HG02885 (cell line): Measurements from ENCODE around the gene NRCAM.
A peak's percentile ranks its signal among the peaks of the same experiment; 100 is the strongest.

Experiments used
- ATAC-seq: cut with Tn5 transposase; IDR thresholded peaks from one replicate; pipeline ENCODE4 v1.9.1; 2021; ENCODE audit warnings: mild to moderate bottlenecking; ENCODE audit not compliant: unreplicated experiment, poor library complexity

Gene NRCAM

DNA sequence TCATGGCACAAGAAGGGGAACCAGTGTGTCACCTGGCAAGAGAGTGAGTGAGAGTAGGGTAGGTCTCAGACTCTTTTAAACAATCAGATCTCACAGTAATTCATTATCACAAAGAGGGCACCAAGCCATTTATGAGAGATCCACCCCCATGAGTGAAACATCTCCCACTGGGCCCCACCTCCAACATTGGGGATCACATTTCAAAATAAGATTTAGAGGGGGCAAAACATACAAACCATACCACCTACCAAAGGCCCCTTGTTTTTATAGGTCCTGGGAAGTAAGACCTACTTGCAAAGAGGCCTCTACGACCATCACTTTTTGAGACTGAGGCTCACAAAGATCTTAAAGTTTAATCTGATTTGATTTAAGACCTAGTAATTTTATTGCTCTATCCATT is 134.9 kb downstream of the NRCAM start:
- no peak for ATAC-seq

DNA sequence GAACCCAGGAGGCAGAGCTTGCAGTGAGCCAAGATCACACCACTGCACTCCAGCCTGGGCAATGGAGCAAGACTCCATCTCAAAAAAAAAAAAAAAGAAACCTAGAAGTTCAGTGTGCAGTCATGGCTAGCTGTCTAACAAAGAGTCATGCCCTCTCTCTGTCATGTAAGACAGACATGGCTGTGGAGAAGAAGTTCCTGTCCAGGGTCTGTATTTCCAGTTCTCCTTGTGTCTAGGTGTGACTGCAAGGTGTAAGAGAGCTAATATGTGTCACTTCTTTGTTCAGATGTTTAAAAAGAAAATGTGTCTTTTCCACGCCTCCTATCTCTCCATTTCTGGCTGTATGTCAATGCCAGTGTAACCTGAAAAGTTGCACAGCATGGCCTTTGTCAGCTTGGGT is 139.5 kb downstream of the NRCAM start:
- ATAC-seq = no peak

DNA sequence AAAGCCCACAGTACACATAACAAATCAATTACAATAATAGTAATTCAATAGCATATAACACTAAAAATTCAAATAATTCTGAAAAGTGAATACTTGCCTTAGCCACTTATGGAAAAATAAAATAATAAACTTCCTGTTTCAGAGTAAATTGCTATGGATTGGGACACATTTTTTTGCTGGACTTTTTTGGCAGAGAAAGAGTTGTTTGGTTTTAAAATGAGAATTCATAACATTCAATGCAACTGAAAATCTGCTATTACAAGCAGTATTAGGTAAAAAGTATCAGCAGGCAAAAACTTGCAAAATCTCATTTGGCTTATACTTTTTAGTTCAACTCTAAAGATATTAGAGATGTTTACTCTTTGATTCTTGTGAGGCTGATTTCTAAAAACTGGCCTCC is 141.7 kb downstream of the NRCAM start:
- no peak for ATAC-seq

GRCh38 chr7:108314049-108314448 is 142.2 kb downstream of the NRCAM start:
- ATAC-seq = no peak

DNA sequence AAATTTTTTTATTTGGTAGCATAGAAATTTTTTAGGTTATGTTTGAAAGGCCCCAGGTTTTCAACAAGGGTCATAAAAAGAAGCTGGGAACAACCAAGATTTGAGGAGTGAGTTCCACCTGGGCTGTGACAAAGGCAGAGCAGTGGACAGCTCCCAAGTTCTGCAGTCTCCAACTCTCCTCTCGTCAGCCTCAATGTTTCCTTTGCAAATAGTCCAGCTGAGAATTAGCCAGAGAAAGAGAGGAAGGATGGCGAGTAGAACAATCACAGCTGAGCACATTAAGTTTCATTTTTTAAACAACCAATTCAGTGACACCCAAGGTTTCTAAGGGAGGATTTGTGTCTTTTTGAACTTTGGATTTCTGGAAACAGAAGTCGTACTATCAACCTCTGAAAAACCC is 143.2 kb downstream of the NRCAM start:
- no peak for ATAC-seq

- peak; percentile 68 for ATAC-seq
Measured at GRCh38 chr7:108311446-108312168, 144.6 kb downstream of the NRCAM start.

DNA sequence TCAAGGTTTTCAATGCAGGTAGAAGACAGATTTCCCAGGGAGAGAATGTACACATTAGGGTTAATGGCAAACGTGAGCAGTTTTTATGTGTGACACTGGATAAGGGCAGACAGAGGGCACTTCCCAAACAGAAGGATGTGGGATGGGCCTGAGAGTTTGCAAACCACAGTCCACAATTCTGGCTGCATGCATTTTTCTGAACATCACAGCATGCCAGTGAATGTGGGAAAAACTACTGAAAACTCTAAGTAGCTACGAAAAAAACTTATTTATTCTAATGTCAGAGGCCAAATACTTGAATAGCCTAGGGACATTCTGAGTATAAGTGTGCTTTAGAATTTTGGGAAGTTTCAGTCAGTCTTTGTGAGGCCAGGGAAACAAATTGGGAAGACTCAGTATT is 145.9 kb downstream of the NRCAM start:
- ATAC-seq = no peak

GRCh38 chr7:108308903-108309302 is 147.3 kb downstream of the NRCAM start:
- peak; percentile 67 for ATAC-seq

DNA sequence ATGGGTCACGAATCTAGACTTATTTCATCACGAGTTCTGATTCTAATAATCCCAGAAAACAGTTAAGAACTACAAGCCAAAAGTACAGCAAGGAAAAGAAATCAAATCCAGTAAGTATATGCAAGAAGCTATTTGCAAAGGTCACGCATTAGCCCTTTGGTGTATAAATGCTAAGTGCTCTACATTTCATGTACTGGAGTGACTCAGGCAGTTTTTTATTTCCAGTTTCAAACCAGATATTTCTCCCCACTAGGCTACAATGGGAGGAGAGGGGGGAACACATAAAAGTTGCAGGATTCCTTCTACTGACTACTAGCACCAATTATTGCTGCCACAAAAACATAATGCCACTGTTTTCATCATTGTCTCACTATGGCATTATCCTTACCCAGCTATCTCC is 148.0 kb downstream of the NRCAM start:
- no peak for ATAC-seq

DNA sequence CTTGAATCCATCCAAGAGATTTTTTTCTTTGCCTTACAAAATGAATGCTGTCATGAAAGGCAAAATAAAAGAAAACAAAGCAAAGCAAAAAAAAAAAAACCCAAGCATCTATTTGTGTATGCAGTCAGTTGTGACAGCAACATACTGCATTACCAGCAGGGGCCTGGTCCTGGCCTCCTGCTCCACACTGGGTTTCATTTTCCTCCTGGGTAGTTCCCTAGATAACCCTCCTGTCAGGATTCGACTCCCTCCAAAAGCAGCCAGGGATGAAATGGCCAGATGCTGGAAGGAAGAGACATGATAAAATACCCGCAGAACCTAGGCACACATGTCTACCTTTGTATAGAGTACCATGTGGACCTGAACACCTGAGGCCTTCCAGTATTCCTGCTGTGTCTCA is 148.6 kb downstream of the NRCAM start:
- ATAC-seq = no peak

DNA sequence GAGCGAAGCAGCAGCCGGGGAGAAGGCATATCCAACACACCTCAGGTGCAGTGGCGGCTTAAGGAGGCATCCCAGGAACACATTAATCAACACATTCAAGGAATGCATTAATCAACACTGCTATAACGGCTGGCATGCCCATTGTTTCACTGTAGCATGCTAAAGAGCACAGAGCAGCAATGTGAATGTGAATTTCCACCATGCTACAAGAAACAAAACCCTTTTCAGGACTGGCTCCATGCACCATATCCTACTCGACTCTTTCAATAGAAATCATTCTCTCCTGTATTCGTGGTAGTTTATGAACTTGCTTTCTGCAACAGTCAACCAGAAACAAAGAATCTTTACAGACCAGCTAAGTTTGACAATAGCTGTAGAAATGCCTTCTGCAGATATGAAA is 149.0 kb downstream of the NRCAM start:
- no peak for ATAC-seq

- no peak for ATAC-seq
Measured at GRCh38 chr7:108303332-108303731, 152.9 kb downstream of the NRCAM start.

GRCh38 chr7:108301387-108301786 is 154.8 kb downstream of the NRCAM start:
- no peak for ATAC-seq

DNA sequence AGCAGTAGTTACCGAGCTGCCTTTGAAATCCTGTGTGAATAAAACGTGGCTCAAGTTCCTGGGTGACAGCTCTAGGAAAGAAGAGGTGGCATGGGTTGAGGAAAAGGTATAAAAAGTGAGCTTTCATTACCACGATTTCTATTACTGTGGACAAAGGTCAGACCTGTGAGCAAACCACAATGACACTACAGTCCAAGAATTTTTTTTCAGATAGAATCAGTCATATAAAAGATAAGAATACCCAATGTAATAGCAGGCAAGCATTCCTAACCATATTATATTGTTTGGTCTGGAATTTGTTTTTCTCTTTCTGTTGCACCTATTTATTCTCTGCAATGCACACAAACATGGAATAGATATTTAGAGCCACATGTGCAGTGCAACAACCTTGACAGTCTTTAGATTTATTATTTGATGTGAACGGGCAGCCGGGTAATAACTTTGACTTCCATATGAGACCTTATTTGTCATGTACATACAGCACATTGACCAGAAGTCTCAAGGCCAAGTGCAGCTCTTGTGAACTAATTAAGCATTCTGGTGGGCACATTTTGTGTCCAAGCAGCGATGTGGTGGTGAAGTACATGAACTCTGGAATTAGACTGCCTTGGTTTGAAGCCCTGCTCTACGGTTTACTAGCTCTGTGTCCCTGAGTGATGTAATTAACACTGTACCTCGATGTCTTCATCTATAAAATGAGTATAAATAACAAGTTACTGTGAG is 156.8 kb downstream of the NRCAM start:
- ATAC-seq = no peak

DNA sequence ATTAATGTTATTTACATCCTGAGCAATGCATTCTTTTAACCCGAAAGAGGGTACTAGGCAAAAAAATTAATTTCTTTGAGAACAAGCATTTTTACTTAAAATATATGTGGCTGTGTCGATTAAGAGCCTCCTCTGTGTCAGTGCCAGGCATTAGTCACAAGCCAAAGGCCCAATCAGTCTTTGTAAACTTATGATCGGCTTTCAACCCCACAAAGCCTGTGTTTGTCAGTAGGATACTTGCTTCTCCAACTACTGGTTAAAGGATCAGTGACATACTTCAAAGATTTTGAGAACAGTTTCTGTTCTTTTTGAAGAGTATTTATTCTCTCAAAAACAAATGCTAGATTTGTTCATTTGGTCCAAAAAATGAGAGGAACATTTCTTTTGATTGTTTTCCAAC is 159.3 kb downstream of the NRCAM start:
- ATAC-seq = no peak

GRCh38 chr7:108294595-108294994 is 161.6 kb downstream of the NRCAM start:
- ATAC-seq = peak; percentile 96

DNA sequence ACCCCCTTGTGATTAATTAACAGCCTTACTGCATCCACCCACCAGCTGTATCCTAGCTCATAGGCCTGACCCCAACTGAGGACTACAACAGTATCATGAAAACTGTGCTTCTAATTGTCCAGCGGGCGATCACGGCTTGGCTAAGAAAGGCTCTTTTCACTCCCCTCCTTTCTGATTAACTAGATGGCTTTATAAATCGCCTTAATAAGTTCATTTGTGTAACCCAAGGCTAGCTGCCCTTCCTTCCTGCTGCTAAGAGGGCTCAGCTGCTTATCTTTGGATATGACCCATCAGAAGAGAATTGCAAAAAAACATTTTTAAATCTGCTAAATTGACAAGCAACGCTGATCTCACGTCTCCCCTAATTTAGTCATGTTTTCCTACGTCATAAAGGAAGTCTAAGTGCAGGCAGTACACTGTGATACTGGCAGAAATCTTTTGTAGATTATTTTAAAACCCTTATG is 163.1 kb downstream of the NRCAM start:
- no peak for ATAC-seq

GRCh38 chr7:108292541-108292940 is 163.7 kb downstream of the NRCAM start:
- ATAC-seq = no peak

- no peak for ATAC-seq
Measured at GRCh38 chr7:108291791-108292440, 164.3 kb downstream of the NRCAM start.

DNA sequence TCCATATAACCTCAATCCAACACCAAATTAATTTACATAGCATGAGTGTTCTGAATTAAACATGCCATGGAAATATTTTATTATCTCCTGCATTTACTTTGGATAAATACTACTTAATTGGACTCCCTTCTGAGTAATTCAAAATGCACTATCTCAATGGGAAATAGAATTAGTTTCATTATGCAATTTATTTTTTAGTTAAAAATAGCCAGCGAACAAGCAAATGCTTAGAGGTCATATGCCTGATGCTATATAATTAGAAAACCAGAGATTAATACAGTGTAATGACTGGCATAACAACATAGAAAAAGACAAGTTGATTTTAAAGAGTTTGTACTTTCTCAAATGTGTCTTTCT is 165.1 kb downstream of the NRCAM start:
- no peak for ATAC-seq

DNA sequence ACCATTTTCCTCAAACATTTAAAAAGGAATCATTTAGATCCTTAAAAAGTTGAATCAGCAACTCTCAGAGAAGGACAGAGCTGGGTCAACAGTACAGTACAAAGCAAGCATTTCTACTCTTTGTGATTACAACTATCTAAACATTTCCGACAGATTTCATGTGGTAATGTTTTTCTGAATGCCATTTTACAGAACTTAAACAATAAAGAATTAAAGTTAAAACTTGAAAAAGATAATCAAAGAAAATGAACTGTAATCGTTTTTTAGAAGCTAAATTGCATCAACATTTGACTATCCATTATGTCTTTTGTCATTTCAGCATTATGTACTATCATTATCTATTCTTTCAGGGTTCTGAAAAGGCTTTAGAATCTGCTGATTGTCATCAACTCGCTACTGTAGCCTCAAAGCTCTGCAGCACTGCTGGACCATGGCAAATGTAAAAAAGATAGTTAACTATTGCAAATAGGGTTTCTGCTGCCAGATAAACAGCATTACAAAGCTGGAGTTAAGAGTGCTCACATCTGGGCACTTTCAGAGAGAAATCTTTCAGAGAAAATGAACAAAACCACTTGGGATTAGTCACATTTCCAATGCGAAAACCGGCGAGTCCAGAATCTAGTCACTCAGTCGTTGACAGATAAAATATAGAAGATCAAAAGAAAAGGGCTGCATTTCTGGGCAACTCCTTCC is 165.6 kb downstream of the NRCAM start:
- no peak for ATAC-seq
